ENCODE data around the gene CLN6. TPM values are rescaled to one million over a fixed set of nuclear protein-coding genes. Genes with fewer than 3 reads are reported as not detected.

Gene CLN6
- total RNA-seq, 1 donor from 2014 or later: 43.0 TPM

DNA sequence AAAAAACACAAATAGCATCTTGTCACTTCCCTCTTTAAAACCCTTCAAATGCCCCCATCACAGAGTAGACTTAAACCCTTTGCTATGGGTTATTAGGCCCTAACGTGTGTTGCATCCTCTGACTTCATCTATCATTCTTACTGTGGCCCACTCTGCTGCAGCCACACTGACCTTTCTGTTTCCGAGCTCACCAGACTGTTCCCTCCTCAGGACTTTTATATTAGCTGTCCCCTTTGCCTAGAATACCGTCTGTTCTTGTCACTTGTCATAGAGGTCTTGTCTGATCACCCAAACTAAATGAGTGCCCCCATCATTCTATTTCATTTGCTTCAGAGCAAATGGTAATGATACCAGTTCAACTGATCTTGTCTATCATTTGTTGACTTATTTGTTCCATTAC, 47.1 kb upstream of the CLN6 start:
- TF ChIP-seq CTCF (conservative IDR thresholded peaks at IDR 0.05): no peak
- H3K4me1 Mint-ChIP-seq (ENCODE audit: unreplicated experiment): peaks cover 43% of the 10 kb centered on the region
- no peak for DNase-seq (ENCODE audit: extremely low spot score, unreplicated experiment)
- H3K4me3 Mint-ChIP-seq: peak overlapping the region; percentile 100
- H3K36me3 Mint-ChIP-seq: peaks cover 9% of the 10 kb centered on the region
- H3K27ac Mint-ChIP-seq: peak overlapping the region; percentile 99
- no peaks in the 10 kb centered on the region for H3K27me3 Mint-ChIP-seq
- H3K9me3 Mint-ChIP-seq: no peaks in the 10 kb centered on the region

DNA sequence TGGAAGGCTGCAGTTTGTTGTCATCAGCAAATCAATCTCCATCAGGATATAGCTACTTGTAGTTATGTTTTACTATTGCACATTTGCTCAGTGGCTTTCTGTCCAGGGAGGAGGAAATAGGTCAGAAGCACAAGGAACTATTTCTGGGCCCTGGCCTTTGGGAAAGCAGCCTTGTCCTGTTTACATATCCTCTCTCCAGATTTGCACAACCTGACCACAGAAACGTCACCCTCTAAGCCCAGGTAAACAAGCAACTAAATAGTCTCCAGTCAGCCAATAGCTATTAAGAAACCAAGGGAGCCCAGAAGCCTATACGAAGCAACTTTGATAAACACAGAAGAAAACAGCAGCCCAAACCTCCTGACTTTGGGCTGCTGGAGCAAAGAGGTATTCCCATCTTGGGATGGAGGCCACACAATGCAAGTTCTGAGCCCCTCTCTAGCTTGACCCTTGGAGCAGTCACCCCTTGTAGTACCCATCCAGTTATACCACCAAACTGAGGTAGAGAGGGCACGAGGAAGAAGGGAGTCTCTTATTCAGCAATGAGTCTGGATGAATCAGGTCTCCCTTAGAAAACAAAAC, 45.7 kb upstream of the CLN6 start:
- DNase-seq (ENCODE audit: extremely low spot score, unreplicated experiment): no peak
- H3K27me3 Mint-ChIP-seq: no peaks in the 10 kb centered on the region
- peak overlapping the region; percentile 81 for H3K4me3 Mint-ChIP-seq
- H3K36me3 Mint-ChIP-seq: peaks cover 6% of the 10 kb centered on the region
- peak overlapping the region; percentile 99 for H3K27ac Mint-ChIP-seq
- H3K4me1 Mint-ChIP-seq (ENCODE audit: unreplicated experiment): peaks cover 37% of the 10 kb centered on the region
- no peak for TF ChIP-seq CTCF (conservative IDR thresholded peaks at IDR 0.05)
- no peaks in the 10 kb centered on the region for H3K9me3 Mint-ChIP-seq

DNA sequence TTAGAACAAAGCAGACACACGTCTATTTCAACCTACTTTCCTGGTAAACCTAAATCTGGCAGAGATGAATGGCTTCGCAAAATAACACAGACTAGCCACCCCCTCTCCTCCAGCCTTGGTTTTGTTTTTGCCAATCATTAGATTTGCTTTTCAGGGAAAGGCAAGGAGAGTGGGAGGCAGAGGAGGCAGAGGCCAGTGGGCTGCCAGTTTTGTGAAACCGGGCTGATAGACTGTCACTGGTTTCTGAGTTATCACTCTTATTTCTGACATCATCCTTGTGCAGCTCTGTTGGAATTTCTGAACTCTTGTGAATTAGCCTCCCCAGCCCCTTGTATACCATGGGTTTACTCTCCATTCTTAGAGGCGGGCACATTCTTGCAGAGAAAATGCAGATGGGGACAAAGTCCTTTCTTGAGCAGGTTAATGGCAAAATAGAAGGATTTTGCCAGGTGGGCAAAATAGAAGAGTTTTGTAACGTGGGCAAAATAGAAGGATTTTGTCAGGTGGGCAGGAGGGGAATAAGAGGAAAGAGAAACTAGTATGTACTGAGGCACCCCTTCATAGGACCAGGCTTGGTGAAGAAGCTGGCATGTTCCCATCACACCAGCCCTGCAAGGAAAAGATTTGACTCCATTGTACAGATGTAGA, 44.8 kb upstream of the CLN6 start:
- no peak for DNase-seq (ENCODE audit: extremely low spot score, unreplicated experiment)

GRCh38 chr15:68272721-68273271, 43.3 kb upstream of the CLN6 start:
- Mint-ChIP-seq H3K4me3 (no peak overlapping the region), H3K27me3 (no peaks in the 10 kb centered on the region), H3K9me3 (no peaks in the 10 kb centered on the region), H3K36me3 (no peaks in the 10 kb centered on the region), H3K4me1 (ENCODE audit: unreplicated experiment) (peaks cover 31% of the 10 kb centered on the region), H3K27ac (peak overlapping the region; percentile 99)
- TF ChIP-seq CTCF (conservative IDR thresholded peaks at IDR 0.05): no peak
- no peak for DNase-seq (ENCODE audit: extremely low spot score, unreplicated experiment)

More for the DNA sequence above, 44.8 kb upstream of the CLN6 start:
- Mint-ChIP-seq H3K27me3 (no peaks in the 10 kb centered on the region), H3K27ac (peak overlapping the region; percentile 33), H3K9me3 (no peaks in the 10 kb centered on the region), H3K4me1 (ENCODE audit: unreplicated experiment) (peaks cover 31% of the 10 kb centered on the region), H3K4me3 (peak overlapping the region; percentile 15), H3K36me3 (no peaks in the 10 kb centered on the region)
- no peak for TF ChIP-seq CTCF (conservative IDR thresholded peaks at IDR 0.05)

- H3K4me1 Mint-ChIP-seq (ENCODE audit: unreplicated experiment): peaks cover 26% of the 10 kb centered on the region
- H3K9me3 Mint-ChIP-seq: no peaks in the 10 kb centered on the region
- TF ChIP-seq CTCF (conservative IDR thresholded peaks at IDR 0.05): no peak
- H3K27me3 Mint-ChIP-seq: no peaks in the 10 kb centered on the region
- H3K27ac Mint-ChIP-seq: peak overlapping the region; percentile 99
- no peak for DNase-seq (ENCODE audit: extremely low spot score, unreplicated experiment)
- peak overlapping the region; percentile 78 for H3K4me3 Mint-ChIP-seq
- H3K36me3 Mint-ChIP-seq: no peaks in the 10 kb centered on the region
Observed at GRCh38 chr15:68271854-68272471, 42.4 kb upstream of the CLN6 start.
